Body of pancreas (tissue), 4 donors: ENCODE measurements around the gene MARCKS.

ENCODE experiments used
- POLR2A ChIP-seq, 3 donors: fragments of 450-650 bp; IDR thresholded peaks; one replicate each; pipeline ENCODE4 v1.6.1; 2016; ENCODE audit warnings: antibody characterized with exemption in 3 of 3, mild to moderate bottlenecking in 2 of 3
- TF ChIP-seq, protein P1 (sequence below), 7 experiments: fragments of 450-650 bp in 4 of 7; fragments of 200-600 bp in 3 of 7; sonication (generic) in 3 of 7; IDR thresholded peaks; one replicate each; pipeline ENCODE4 v1.5.1; 2016 to 2019; ENCODE audit warnings: antibody characterized with exemption in 7 of 7

GRCh38 chr6:113908801-113909200, 51.7 kb downstream of the MARCKS start:
- TF ChIP-seq, protein P1, sequence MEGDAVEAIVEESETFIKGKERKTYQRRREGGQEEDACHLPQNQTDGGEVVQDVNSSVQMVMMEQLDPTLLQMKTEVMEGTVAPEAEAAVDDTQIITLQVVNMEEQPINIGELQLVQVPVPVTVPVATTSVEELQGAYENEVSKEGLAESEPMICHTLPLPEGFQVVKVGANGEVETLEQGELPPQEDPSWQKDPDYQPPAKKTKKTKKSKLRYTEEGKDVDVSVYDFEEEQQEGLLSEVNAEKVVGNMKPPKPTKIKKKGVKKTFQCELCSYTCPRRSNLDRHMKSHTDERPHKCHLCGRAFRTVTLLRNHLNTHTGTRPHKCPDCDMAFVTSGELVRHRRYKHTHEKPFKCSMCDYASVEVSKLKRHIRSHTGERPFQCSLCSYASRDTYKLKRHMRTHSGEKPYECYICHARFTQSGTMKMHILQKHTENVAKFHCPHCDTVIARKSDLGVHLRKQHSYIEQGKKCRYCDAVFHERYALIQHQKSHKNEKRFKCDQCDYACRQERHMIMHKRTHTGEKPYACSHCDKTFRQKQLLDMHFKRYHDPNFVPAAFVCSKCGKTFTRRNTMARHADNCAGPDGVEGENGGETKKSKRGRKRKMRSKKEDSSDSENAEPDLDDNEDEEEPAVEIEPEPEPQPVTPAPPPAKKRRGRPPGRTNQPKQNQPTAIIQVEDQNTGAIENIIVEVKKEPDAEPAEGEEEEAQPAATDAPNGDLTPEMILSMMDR (IDR thresholded peaks at IDR 0.05): no peak
- no peak for TF ChIP-seq POLR2A (IDR thresholded peaks at IDR 0.05)
